DND-41 (cell line): ENCODE measurements around the gene IFT20.

ENCODE experiments used
- ATAC-seq: fragments of 200-7000 bp; cut with Tn5 transposase; 3 replicates; pipeline ENCODE4 v1.9.1; 2021; ENCODE audit warnings: low read depth; ENCODE audit not compliant: insufficient read depth
- DNase-seq: peaks from one replicate; pipeline ENCODE4 v3.0.0-alpha.2; 2020
- H2AFZ ChIP-seq: 2 replicates; pipeline ENCODE4 v1.6.0; 2012; ENCODE audit warnings: low read depth, low read length
- H3K27ac ChIP-seq: 2 replicates; pipeline ENCODE4 v1.5.1; 2012; ENCODE audit warnings: low read length, inconsistent platforms
- H3K27me3 ChIP-seq: fragments of 200-600 bp; sonication (generic); 2 replicates; pipeline ENCODE4 v1.6.0; 2012; ENCODE audit warnings: low read length, mild to moderate bottlenecking, inconsistent platforms; ENCODE audit not compliant: insufficient read depth, poor library complexity
- H3K36me3 ChIP-seq: 2 replicates; pipeline ENCODE4 v1.5.1; 2012; ENCODE audit warnings: low read length, inconsistent platforms; ENCODE audit not compliant: insufficient read depth
- H3K4me1 ChIP-seq: 2 replicates; pipeline ENCODE4 v1.5.1; 2012; ENCODE audit warnings: mild to moderate bottlenecking, low read length; ENCODE audit not compliant: insufficient read depth
- H3K4me2 ChIP-seq: 2 replicates; pipeline ENCODE4 v1.6.0; 2012; ENCODE audit warnings: mild to moderate bottlenecking, moderate library complexity, low read length, inconsistent platforms; ENCODE audit not compliant: insufficient read depth
- H3K4me3 ChIP-seq, 2 experiments: fragments of 200-600 bp in 1 of 2; shearing (Covaris generic) in 1 of 2; 2 replicates each; pipeline ENCODE4 v1.5.1; 2012 to 2016; ENCODE audit warnings: inconsistent platforms in 2 of 2, low read length in 2 of 2, mild to moderate bottlenecking in 2 of 2, low read depth in 1 of 2, moderate library complexity in 1 of 2
- H3K79me2 ChIP-seq: 2 replicates; pipeline ENCODE4 v1.6.0; 2012; ENCODE audit warnings: low read length, inconsistent platforms; ENCODE audit not compliant: insufficient read depth
- H3K9ac ChIP-seq: 2 replicates; pipeline ENCODE4 v1.6.0; 2012; ENCODE audit warnings: low read depth, mild to moderate bottlenecking, inconsistent platforms, low read length, moderate library complexity
- H3K9me3 ChIP-seq: 2 replicates; pipeline ENCODE4 v1.5.1; 2012; ENCODE audit warnings: low read length, moderate library complexity, mild to moderate bottlenecking, inconsistent platforms; ENCODE audit not compliant: insufficient read depth, severe bottlenecking
- H4K20me1 ChIP-seq: 2 replicates; pipeline ENCODE4 v1.6.0; 2012; ENCODE audit warnings: low read length; ENCODE audit not compliant: insufficient read depth
- EZH2 ChIP-seq: IDR thresholded peaks from 3 replicates; pipeline ENCODE4 v1.6.1; 2012; ENCODE audit warnings: borderline replicate concordance, low read depth, mild to moderate bottlenecking, moderate library complexity, low read length, inconsistent platforms; ENCODE audit not compliant: severe bottlenecking
- TF ChIP-seq, protein P1 (sequence below): IDR thresholded peaks from 2 replicates; pipeline ENCODE4 v1.5.1; 2012; ENCODE audit warnings: borderline replicate concordance, low read length, moderate library complexity, mild to moderate bottlenecking; ENCODE audit not compliant: poor library complexity, severe bottlenecking; ENCODE audit errors: extremely low read depth

The IFT20 gene

DNA sequence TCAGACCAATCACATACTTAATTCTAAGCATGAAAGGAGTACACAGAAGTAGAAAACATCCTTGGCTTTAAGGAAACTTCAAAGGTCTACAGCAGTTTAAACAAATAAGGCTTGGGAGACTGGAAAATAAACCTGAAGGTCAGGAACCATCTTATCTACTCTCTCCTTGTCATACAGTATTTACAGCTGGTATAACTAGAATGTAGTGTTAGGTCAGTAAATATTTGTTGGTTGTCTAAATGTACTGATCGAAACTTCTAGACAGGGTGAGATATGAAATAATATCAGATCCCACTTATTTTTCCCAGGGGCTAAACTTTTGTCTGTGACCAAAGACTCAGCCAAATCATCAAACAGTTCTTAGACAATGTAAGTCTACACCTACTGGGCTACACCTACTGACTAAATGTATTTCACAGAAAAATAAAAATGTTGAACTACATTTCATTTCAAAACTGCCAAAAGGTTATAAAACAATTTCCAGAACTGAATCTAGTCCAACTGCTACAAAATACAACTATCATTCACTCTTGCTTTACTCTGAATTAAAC is 43.4 kb downstream of the IFT20 start:
- Histone ChIP-seq H3K4me2 (no peak overlapping the region), H3K27ac (no peak overlapping the region)

DNA sequence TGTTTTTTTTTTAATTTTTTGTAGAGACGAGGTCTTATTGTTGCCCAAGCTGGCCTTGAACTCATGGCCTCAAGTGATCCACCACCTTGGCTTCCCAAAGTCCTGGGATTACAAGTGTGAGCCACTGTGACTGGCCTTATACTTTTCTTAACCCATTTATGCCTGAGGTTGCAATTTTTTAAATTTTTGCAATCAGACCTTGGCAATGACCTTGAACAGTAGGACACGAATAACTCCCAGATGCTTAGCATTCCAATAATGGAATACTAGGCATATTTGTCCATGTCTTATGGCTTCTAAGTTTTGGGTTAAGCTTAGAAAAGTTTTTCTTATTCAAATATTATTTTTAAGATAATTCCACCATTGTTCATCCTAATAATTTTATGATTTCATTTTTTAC is 44.6 kb downstream of the IFT20 start:
- Histone ChIP-seq H4K20me1 (no peaks in the 10 kb centered on the region), H3K79me2 (no peaks in the 10 kb centered on the region), H3K4me1 (no peaks in the 10 kb centered on the region), H3K4me3 (no peak overlapping the region), H3K27ac (no peak overlapping the region), H3K36me3 (no peaks in the 10 kb centered on the region), H3K27me3 (peaks cover 15% of the 10 kb centered on the region), H3K9ac (no peak overlapping the region), H2AFZ (no peak overlapping the region), H3K9me3 (no peaks in the 10 kb centered on the region), H3K4me2 (no peak overlapping the region)
- ATAC-seq: no peak
- no peak for TF ChIP-seq EZH2
- TF ChIP-seq, protein P1, sequence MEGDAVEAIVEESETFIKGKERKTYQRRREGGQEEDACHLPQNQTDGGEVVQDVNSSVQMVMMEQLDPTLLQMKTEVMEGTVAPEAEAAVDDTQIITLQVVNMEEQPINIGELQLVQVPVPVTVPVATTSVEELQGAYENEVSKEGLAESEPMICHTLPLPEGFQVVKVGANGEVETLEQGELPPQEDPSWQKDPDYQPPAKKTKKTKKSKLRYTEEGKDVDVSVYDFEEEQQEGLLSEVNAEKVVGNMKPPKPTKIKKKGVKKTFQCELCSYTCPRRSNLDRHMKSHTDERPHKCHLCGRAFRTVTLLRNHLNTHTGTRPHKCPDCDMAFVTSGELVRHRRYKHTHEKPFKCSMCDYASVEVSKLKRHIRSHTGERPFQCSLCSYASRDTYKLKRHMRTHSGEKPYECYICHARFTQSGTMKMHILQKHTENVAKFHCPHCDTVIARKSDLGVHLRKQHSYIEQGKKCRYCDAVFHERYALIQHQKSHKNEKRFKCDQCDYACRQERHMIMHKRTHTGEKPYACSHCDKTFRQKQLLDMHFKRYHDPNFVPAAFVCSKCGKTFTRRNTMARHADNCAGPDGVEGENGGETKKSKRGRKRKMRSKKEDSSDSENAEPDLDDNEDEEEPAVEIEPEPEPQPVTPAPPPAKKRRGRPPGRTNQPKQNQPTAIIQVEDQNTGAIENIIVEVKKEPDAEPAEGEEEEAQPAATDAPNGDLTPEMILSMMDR: no peak
- DNase-seq: no peak

More for the DNA sequence above, 43.4 kb downstream of the IFT20 start:
- DNase-seq (no peak), ATAC-seq (no peak)
- peaks cover 17% of the 10 kb centered on the region for H3K27me3 ChIP-seq
- no peak overlapping the region for H3K4me3 ChIP-seq
- no peak overlapping the region for H2AFZ ChIP-seq
- TF ChIP-seq, protein P1: no peak
- TF ChIP-seq EZH2: no peak
- no peaks in the 10 kb centered on the region for H4K20me1 ChIP-seq
- H3K4me1 ChIP-seq: no peaks in the 10 kb centered on the region
- H3K9ac ChIP-seq: no peak overlapping the region
- H3K36me3 ChIP-seq: no peaks in the 10 kb centered on the region
- no peaks in the 10 kb centered on the region for H3K9me3 ChIP-seq
- H3K79me2 ChIP-seq: no peaks in the 10 kb centered on the region

DNA sequence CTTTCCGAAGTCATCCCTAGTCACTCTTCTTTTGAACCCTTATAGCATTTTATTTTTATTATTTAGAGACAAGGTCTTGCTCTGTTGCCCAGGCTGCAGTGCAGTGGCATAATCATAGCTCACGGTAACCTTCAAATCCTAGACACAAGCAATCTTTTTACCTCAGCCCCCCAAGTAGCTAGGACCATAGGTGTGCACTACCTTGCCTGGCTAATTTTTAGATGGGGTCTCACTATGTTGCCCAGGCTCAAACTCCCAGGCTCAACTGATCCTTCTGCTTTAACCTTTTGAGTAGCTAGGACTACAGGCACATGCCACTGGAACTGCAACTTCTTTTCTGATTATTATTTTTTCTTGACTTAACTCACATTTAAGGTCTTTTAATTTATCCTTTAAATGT is 49.3 kb downstream of the IFT20 start:
- no peak overlapping the region for H3K9ac ChIP-seq
- H2AFZ ChIP-seq: no peak overlapping the region
- no peaks in the 10 kb centered on the region for H3K4me1 ChIP-seq
- no peak overlapping the region for H3K27ac ChIP-seq
- H4K20me1 ChIP-seq: 0 out of 2 replicates have a peak, but pooled peaks cover 2% of the 10 kb centered on the region
- H3K4me2 ChIP-seq: no peak overlapping the region
- no peak for ATAC-seq
- TF ChIP-seq, protein P1: no peak
- TF ChIP-seq EZH2: no peak
- no peaks in the 10 kb centered on the region for H3K9me3 ChIP-seq
- DNase-seq: no peak
- H3K27me3 ChIP-seq: peaks cover 24% of the 10 kb centered on the region
- H3K4me3 ChIP-seq: no peak overlapping the region
- no peaks in the 10 kb centered on the region for H3K36me3 ChIP-seq
- H3K79me2 ChIP-seq: no peaks in the 10 kb centered on the region
